HepG2 (cell line): Measurements from ENCODE around the gene DNAJC5.

Experiments used
- DNMT1 ChIP-seq: sonication (generic); formaldehyde crosslinking; IDR thresholded peaks from 2 replicates; pipeline ENCODE4 v1.5.1; 2020; ENCODE audit warnings: mild to moderate bottlenecking, missing genetic modification reagents
- FOXM1 ChIP-seq: sonication (generic); formaldehyde crosslinking; IDR thresholded peaks from 2 replicates; pipeline ENCODE4 v1.5.0; 2020; ENCODE audit warnings: missing genetic modification reagents
- HOXA3 ChIP-seq: sonication (generic); formaldehyde crosslinking; IDR thresholded peaks from 2 replicates; pipeline ENCODE4 v1.5.0; 2020; ENCODE audit warnings: missing genetic modification reagents
- ZBTB43 ChIP-seq: sonication (generic); formaldehyde crosslinking; conservative IDR thresholded peaks from 2 replicates; pipeline ENCODE4 v1.4.0; 2020; ENCODE audit warnings: missing genetic modification reagents
- ZMYM4 ChIP-seq: sonication (generic); formaldehyde crosslinking; IDR thresholded peaks from 2 replicates; pipeline ENCODE4 v1.8.1; 2023; ENCODE audit warnings: mild to moderate bottlenecking, missing genetic modification reagents
- ZNF605 ChIP-seq: sonication (generic); formaldehyde crosslinking; IDR thresholded peaks from 2 replicates; pipeline ENCODE4 v1.8.0; 2022; ENCODE audit warnings: mild to moderate bottlenecking, missing genetic modification reagents
- ZNF841 ChIP-seq: sonication (generic); formaldehyde crosslinking; IDR thresholded peaks from 2 replicates; pipeline ENCODE4 v1.8.1; 2023; ENCODE audit warnings: missing genetic modification reagents, borderline replicate concordance
- TF ChIP-seq, protein P1 (sequence below): sonication (generic); formaldehyde crosslinking; IDR thresholded peaks from 2 replicates; pipeline ENCODE4 v1.4.0; 2020; ENCODE audit warnings: mild to moderate bottlenecking, missing genetic modification reagents
- TF ChIP-seq, protein P2 (sequence below): sonication (generic); formaldehyde crosslinking; IDR thresholded peaks from 2 replicates; pipeline ENCODE4 v1.5.0; 2020; ENCODE audit warnings: mild to moderate bottlenecking, missing genetic modification reagents, moderate library complexity

GRCh38 chr20:63915471-63915870 is 20.5 kb downstream of the DNAJC5 start:
- no peak for TF ChIP-seq FOXM1
- TF ChIP-seq DNMT1 (CRISPR knock-in tag) = no peak
- no peak for TF ChIP-seq ZNF605 (CRISPR knock-in tag)
- TF ChIP-seq HOXA3 (CRISPR knock-in tag) = no peak
- TF ChIP-seq, protein P1, sequence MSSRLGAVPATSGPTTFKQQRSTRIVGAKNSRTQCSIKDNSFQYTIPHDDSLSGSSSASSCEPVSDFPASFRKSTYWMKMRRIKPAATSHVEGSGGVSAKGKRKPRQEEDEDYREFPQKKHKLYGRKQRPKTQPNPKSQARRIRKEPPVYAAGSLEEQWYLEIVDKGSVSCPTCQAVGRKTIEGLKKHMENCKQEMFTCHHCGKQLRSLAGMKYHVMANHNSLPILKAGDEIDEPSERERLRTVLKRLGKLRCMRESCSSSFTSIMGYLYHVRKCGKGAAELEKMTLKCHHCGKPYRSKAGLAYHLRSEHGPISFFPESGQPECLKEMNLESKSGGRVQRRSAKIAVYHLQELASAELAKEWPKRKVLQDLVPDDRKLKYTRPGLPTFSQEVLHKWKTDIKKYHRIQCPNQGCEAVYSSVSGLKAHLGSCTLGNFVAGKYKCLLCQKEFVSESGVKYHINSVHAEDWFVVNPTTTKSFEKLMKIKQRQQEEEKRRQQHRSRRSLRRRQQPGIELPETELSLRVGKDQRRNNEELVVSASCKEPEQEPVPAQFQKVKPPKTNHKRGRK (CRISPR knock-in tag) = no peak
- TF ChIP-seq, protein P2, sequence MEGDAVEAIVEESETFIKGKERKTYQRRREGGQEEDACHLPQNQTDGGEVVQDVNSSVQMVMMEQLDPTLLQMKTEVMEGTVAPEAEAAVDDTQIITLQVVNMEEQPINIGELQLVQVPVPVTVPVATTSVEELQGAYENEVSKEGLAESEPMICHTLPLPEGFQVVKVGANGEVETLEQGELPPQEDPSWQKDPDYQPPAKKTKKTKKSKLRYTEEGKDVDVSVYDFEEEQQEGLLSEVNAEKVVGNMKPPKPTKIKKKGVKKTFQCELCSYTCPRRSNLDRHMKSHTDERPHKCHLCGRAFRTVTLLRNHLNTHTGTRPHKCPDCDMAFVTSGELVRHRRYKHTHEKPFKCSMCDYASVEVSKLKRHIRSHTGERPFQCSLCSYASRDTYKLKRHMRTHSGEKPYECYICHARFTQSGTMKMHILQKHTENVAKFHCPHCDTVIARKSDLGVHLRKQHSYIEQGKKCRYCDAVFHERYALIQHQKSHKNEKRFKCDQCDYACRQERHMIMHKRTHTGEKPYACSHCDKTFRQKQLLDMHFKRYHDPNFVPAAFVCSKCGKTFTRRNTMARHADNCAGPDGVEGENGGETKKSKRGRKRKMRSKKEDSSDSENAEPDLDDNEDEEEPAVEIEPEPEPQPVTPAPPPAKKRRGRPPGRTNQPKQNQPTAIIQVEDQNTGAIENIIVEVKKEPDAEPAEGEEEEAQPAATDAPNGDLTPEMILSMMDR (CRISPR knock-in tag) = no peak
- TF ChIP-seq ZBTB43 (CRISPR knock-in tag) = no peak
- TF ChIP-seq ZMYM4 (CRISPR knock-in tag) = no peak
- no peak for TF ChIP-seq ZNF841 (CRISPR knock-in tag)
